ENCODE results near the gene CASZ1.

Gene CASZ1

DNA sequence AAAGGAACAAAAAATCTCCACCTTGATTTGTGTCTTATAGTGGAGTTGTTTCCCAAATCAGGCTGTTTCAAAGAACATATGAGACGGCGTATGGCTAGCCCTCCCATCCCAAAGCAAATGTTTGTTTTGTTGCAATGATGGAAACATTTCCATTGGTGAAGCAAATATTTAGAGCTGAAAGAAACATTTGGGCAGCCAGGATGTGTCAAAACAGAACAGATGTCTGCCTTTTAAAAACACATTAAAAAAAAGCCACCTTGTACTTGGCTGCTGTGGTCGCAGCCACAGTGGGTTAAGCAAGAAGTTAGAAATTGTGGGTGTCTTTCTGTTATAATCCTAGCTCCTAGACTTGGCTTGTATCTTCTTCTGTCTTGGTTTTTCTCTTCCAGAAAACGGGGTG, 205.4 kb downstream of the CASZ1 start:
- DNase-seq, result no peak

GRCh38 chr1:10589074-10589473, 207.4 kb downstream of the CASZ1 start:
- no peak for DNase-seq

DNA sequence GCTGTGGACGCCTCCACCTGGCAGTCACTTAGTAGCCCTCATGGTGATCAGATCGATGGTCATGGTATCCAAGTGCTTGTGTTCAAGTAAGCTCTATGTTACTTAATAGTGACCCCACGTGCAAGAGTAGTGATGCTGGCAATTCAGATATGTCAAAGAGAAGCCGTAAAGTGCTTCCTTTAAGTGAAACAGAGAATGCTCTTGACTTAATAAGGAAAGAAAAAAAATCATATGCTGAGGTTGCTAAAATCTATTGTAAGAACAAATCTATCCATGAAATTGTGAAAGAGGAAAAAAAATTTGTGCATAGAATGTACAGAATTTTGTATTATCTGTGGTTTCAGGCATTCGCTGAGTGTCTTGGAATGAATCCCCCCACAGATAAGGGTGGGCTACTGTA, 207.8 kb downstream of the CASZ1 start:
- DNase-seq, result no peak

Measured in activated T-cell treated with anti-CD3 and anti-CD28 coated beads, Interleukin-2, amount 50 U/mL, for 1 hour (primary cell).